HEK293 (cell line): Measurements from ENCODE around the gene ARHGAP24.

Source experiments
- CTCF ChIA-PET: fragments of 350-600 bp; formaldehyde crosslinking; extraction: SDS; loops from one replicate; lab custom pipeline; 2021; ENCODE audit warnings: antibody characterized with exemption; lab: Yijun Ruan, JAX
- POLR2A ChIA-PET: fragments of 300-600 bp; formaldehyde crosslinking; extraction: SDS; loops from one replicate; lab custom pipeline; 2020; ENCODE audit warnings: antibody characterized with exemption, inconsistent platforms; lab: Yijun Ruan, JAX
- H3K27ac ChIP-seq: fragments of 200-500 bp; sonication (Bioruptor generic); 2 replicates; pipeline ENCODE4 v1.5.1; 2014; ENCODE audit warnings: low read depth, low read length, control low read depth, inconsistent platforms; ENCODE audit errors: extremely low read depth
- H3K36me3 ChIP-seq, 2 experiments: fragments of 200-500 bp in 1 of 2; sonication (Bioruptor generic) in 1 of 2; 1 replicate in 1 of 2; 2 replicates in 1 of 2; pipeline ENCODE4 v1.5.1; 2014 to 2017; ENCODE audit warnings: inconsistent platforms in 2 of 2, low read length in 2 of 2; ENCODE audit not compliant: control insufficient read depth in 2 of 2, insufficient read depth in 1 of 2
- H3K4me1 ChIP-seq: fragments of 200-500 bp; sonication (Bioruptor generic); 2 replicates; pipeline ENCODE4 v1.5.1; 2014; ENCODE audit warnings: mild to moderate bottlenecking, low read length, inconsistent platforms; ENCODE audit not compliant: control insufficient read depth, insufficient read depth
- H3K4me3 ChIP-seq: 2 replicates; pipeline ENCODE4 v1.5.1; 2011; ENCODE audit warnings: low read depth, mild to moderate bottlenecking, control low read depth, low read length, moderate library complexity
- H3K9me3 ChIP-seq: fragments of 200-500 bp; sonication (Bioruptor generic); 2 replicates; pipeline ENCODE4 v1.5.1; 2014; ENCODE audit warnings: low read depth, low read length, inconsistent platforms; ENCODE audit not compliant: control insufficient read depth, insufficient read depth
- KLF16 ChIP-seq: fragments of 450-650 bp; formaldehyde crosslinking; IDR thresholded peaks from 2 replicates; pipeline ENCODE4 v1.5.1; 2017; ENCODE audit warnings: missing biosample characterization, missing genetic modification characterization
- KLF9 ChIP-seq: fragments of 450-650 bp; formaldehyde crosslinking; IDR thresholded peaks from 2 replicates; pipeline ENCODE4 v1.5.1; 2016; ENCODE audit warnings: missing biosample characterization, missing genetic modification characterization, low read depth
- OSR2 ChIP-seq: fragments of 450-650 bp; formaldehyde crosslinking; IDR thresholded peaks from 2 replicates; pipeline ENCODE4 v1.5.1; 2016; ENCODE audit warnings: missing biosample characterization, missing genetic modification characterization
- TCF7L2 ChIP-seq: IDR thresholded peaks from 2 replicates; pipeline ENCODE4 v1.6.1; 2011; ENCODE audit warnings: low read depth, mild to moderate bottlenecking, inconsistent platforms, low read length, moderate library complexity, borderline replicate concordance
- YY1 ChIP-seq: fragments of 450-650 bp; formaldehyde crosslinking; IDR thresholded peaks from 2 replicates; pipeline ENCODE4 v1.5.1; 2018; ENCODE audit warnings: missing biosample characterization, missing genetic modification characterization
- YY2 ChIP-seq: fragments of 450-650 bp; formaldehyde crosslinking; IDR thresholded peaks from 2 replicates; pipeline ENCODE4 v1.5.1; 2016; ENCODE audit warnings: missing biosample characterization, missing genetic modification characterization
- ZBTB20 ChIP-seq: fragments of 450-650 bp; formaldehyde crosslinking; IDR thresholded peaks from 2 replicates; pipeline ENCODE4 v1.5.1; 2016; ENCODE audit warnings: missing biosample characterization, missing genetic modification characterization
- ZBTB21 ChIP-seq: fragments of 450-650 bp; formaldehyde crosslinking; IDR thresholded peaks from 2 replicates; pipeline ENCODE4 v1.5.1; 2017; ENCODE audit warnings: missing biosample characterization, missing genetic modification characterization
- ZIC2 ChIP-seq: fragments of 450-650 bp; formaldehyde crosslinking; IDR thresholded peaks from 2 replicates; pipeline ENCODE4 v1.5.1; 2016; ENCODE audit warnings: missing biosample characterization, missing genetic modification characterization
- ZNF174 ChIP-seq: fragments of 450-650 bp; formaldehyde crosslinking; IDR thresholded peaks from 2 replicates; pipeline ENCODE4 v1.5.0; 2017; ENCODE audit warnings: missing biosample characterization, mild to moderate bottlenecking, missing genetic modification characterization
- ZNF202 ChIP-seq: fragments of 450-650 bp; formaldehyde crosslinking; IDR thresholded peaks from 2 replicates; pipeline ENCODE4 v1.5.1; 2016; ENCODE audit warnings: missing biosample characterization, missing genetic modification characterization, borderline replicate concordance
- ZNF311 ChIP-seq: fragments of 450-650 bp; formaldehyde crosslinking; IDR thresholded peaks from 2 replicates; pipeline ENCODE4 v1.5.1; 2017; ENCODE audit warnings: missing biosample characterization, missing genetic modification characterization, borderline replicate concordance
- ZNF350 ChIP-seq: fragments of 450-650 bp; formaldehyde crosslinking; IDR thresholded peaks from 2 replicates; pipeline ENCODE4 v1.5.0; 2017; ENCODE audit warnings: missing biosample characterization, mild to moderate bottlenecking, missing genetic modification characterization
- ZNF391 ChIP-seq: fragments of 450-650 bp; formaldehyde crosslinking; IDR thresholded peaks from 2 replicates; pipeline ENCODE4 v1.5.1; 2016; ENCODE audit warnings: low read depth, missing biosample characterization, missing genetic modification characterization, borderline replicate concordance
- ZNF501 ChIP-seq: fragments of 450-650 bp; formaldehyde crosslinking; IDR thresholded peaks from 2 replicates; pipeline ENCODE4 v1.5.1; 2016; ENCODE audit warnings: missing biosample characterization, missing genetic modification characterization
- ZNF677 ChIP-seq: fragments of 450-650 bp; IDR thresholded peaks from 2 replicates; pipeline ENCODE4 v1.5.0; 2018; ENCODE audit warnings: missing biosample characterization, mild to moderate bottlenecking, missing genetic modification characterization, moderate library complexity
- ZNF777 ChIP-seq: fragments of 450-650 bp; formaldehyde crosslinking; IDR thresholded peaks from 2 replicates; pipeline ENCODE4 v1.5.1; 2017; ENCODE audit warnings: missing biosample characterization, missing genetic modification characterization, borderline replicate concordance
- TF ChIP-seq, protein P1 (sequence below): fragments of 450-650 bp; formaldehyde crosslinking; IDR thresholded peaks from 2 replicates; pipeline ENCODE4 v1.5.1; 2016; ENCODE audit warnings: missing biosample characterization, missing genetic modification characterization
- TF ChIP-seq, protein P2 (sequence below): fragments of 450-650 bp; formaldehyde crosslinking; IDR thresholded peaks from 2 replicates; pipeline ENCODE4 v1.5.1; 2016; ENCODE audit warnings: missing biosample characterization, missing genetic modification characterization
- TF ChIP-seq, protein P3 (sequence below): fragments of 450-650 bp; formaldehyde crosslinking; IDR thresholded peaks from 2 replicates; pipeline ENCODE4 v1.5.1; 2016; ENCODE audit warnings: missing biosample characterization, missing genetic modification characterization
- TF ChIP-seq, protein P4 (sequence below): fragments of 450-650 bp; formaldehyde crosslinking; IDR thresholded peaks from 2 replicates; pipeline ENCODE4 v1.5.1; 2016; ENCODE audit warnings: missing biosample characterization, missing genetic modification characterization, low read depth
- TF ChIP-seq, protein P5 (sequence below): fragments of 450-650 bp; IDR thresholded peaks from 2 replicates; pipeline ENCODE4 v1.5.1; 2018; ENCODE audit warnings: missing biosample characterization, missing genetic modification characterization

Gene ARHGAP24

DNA sequence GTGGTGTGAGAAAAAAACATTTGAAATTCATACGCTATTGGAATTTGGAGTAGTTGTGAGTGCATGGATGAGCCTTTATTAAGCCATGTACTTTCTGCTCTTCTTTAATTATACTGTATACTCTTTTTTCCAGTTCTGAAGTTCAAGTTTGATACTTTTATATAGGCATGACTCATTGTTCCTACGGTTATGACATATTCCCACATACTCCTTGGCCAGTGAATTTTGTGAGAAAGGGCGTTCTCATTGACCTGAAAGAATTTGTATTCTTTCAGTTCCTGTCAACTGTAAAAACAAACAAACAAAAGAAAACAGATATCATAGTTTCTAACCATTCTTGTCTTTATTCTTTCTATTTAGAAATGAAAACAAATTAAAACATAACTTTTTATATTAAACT, 477.6 kb downstream of the ARHGAP24 start:
- CTCF ChIA-PET: no interaction called here
- no peaks in the 10 kb centered on the region for H3K36me3 ChIP-seq
- no peaks in the 10 kb centered on the region for H3K9me3 ChIP-seq
- POLR2A ChIA-PET: no interaction called here
- H3K27ac ChIP-seq: no peak overlapping the region
- H3K4me3 ChIP-seq: no peak overlapping the region
- TF ChIP-seq TCF7L2 (no peak), ZNF777 (tag by site-specific recombination) (no peak), KLF9 (tag by site-specific recombination) (no peak), ZIC2 (no peak), YY1 (tag by site-specific recombination) (no peak), KLF16 (tag by site-specific recombination) (no peak), ZNF350 (tag by site-specific recombination) (no peak), ZNF501 (tag by site-specific recombination) (no peak), ZNF202 (tag by site-specific recombination) (no peak), ZNF677 (tag by site-specific recombination) (no peak), ZNF311 (no peak), ZBTB21 (tag by site-specific recombination) (no peak), OSR2 (tag by site-specific recombination) (no peak), ZBTB20 (tag by site-specific recombination) (no peak)
- TF ChIP-seq, protein P1, sequence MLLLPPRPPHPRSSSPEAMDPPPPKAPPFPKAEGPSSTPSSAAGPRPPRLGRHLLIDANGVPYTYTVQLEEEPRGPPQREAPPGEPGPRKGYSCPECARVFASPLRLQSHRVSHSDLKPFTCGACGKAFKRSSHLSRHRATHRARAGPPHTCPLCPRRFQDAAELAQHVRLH: no peak
- TF ChIP-seq, protein P2, sequence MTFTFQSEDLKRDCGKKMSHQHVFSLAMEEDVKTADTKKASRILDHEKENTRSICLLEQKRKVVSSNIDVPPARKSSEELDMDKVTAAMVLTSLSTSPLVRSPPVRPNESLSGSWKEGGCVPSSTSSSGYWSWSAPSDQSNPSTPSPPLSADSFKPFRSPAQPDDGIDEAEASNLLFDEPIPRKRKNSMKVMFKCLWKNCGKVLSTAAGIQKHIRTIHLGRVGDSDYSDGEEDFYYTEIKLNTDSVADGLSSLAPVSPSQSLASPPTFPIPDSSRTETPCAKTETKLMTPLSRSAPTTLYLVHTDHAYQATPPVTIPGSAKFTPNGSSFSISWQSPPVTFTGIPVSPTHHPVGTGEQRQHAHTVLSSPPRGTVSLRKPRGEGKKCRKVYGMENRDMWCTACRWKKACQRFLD (tag by site-specific recombination): no peak
- TF ChIP-seq, protein P3, sequence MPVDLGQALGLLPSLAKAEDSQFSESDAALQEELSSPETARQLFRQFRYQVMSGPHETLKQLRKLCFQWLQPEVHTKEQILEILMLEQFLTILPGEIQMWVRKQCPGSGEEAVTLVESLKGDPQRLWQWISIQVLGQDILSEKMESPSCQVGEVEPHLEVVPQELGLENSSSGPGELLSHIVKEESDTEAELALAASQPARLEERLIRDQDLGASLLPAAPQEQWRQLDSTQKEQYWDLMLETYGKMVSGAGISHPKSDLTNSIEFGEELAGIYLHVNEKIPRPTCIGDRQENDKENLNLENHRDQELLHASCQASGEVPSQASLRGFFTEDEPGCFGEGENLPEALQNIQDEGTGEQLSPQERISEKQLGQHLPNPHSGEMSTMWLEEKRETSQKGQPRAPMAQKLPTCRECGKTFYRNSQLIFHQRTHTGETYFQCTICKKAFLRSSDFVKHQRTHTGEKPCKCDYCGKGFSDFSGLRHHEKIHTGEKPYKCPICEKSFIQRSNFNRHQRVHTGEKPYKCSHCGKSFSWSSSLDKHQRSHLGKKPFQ (tag by site-specific recombination): no peak
- TF ChIP-seq, protein P4, sequence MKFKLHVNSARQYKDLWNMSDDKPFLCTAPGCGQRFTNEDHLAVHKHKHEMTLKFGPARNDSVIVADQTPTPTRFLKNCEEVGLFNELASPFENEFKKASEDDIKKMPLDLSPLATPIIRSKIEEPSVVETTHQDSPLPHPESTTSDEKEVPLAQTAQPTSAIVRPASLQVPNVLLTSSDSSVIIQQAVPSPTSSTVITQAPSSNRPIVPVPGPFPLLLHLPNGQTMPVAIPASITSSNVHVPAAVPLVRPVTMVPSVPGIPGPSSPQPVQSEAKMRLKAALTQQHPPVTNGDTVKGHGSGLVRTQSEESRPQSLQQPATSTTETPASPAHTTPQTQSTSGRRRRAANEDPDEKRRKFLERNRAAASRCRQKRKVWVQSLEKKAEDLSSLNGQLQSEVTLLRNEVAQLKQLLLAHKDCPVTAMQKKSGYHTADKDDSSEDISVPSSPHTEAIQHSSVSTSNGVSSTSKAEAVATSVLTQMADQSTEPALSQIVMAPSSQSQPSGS (tag by site-specific recombination): no peak
- H3K4me1 ChIP-seq: no peaks in the 10 kb centered on the region

DNA sequence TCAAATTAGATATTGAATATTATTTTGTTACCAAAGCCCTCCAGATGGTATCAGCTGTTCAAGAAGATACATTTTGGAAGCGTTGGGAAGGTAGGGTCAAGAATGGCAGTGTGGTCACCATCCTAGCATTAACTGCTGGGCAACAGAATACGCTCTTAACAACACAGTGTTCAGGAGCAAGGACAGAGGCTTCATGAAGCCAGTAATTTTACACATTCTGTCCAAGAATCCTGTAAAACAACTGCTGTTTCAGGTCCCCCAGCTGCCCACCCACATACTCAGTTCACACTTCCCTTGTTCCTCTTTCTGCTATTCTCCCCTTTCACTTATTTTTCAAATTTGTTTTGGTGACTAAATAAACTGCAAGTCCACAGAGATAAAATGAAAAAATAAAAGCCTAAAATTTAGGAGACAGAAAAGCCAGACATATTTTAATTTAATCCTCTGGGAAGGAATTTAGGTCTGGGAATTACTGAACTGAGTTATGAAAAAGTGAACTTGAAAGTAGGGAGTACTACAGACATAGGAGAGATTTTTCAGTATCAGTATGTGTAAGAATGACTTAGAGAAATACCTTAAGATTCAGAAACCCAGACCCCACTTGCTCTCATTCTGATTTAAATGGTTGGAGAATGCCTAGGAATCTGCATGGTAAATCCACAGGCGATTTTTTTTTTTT, 478.2 kb downstream of the ARHGAP24 start:
- H3K4me3 ChIP-seq: no peak overlapping the region

More for the DNA sequence above, 478.2 kb downstream of the ARHGAP24 start:
- H3K36me3 ChIP-seq: no peaks in the 10 kb centered on the region
- ChIA-PET CTCF (no interaction called here), POLR2A (no interaction called here)
- TF ChIP-seq ZNF391 (tag by site-specific recombination) (no peak), YY2 (no peak), ZNF174 (tag by site-specific recombination) (no peak), KLF16 (tag by site-specific recombination) (no peak), ZBTB20 (tag by site-specific recombination) (peak; percentile 63)
- TF ChIP-seq, protein P5, sequence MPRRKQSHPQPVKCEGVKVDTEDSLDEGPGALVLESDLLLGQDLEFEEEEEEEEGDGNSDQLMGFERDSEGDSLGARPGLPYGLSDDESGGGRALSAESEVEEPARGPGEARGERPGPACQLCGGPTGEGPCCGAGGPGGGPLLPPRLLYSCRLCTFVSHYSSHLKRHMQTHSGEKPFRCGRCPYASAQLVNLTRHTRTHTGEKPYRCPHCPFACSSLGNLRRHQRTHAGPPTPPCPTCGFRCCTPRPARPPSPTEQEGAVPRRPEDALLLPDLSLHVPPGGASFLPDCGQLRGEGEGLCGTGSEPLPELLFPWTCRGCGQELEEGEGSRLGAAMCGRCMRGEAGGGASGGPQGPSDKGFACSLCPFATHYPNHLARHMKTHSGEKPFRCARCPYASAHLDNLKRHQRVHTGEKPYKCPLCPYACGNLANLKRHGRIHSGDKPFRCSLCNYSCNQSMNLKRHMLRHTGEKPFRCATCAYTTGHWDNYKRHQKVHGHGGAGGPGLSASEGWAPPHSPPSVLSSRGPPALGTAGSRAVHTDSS: no peak
- no peaks in the 10 kb centered on the region for H3K9me3 ChIP-seq
- no peaks in the 10 kb centered on the region for H3K4me1 ChIP-seq
- no peak overlapping the region for H3K27ac ChIP-seq
